GM18873 (cell line): ENCODE results near the gene ZNF195.
"Not testable (repeated sequence)": the region's sequence is repeated elsewhere in the genome, so short reads cannot be mapped to it uniquely, and the experiment has no call there.

ENCODE experiments used
- ATAC-seq: cut with Tn5 transposase; IDR thresholded peaks from one replicate; pipeline ENCODE4 v1.9.1; 2021; ENCODE audit warnings: mild to moderate bottlenecking, moderate library complexity, moderate number of reproducible peaks; ENCODE audit not compliant: unreplicated experiment, low FRiP score

ZNF195 gene

DNA sequence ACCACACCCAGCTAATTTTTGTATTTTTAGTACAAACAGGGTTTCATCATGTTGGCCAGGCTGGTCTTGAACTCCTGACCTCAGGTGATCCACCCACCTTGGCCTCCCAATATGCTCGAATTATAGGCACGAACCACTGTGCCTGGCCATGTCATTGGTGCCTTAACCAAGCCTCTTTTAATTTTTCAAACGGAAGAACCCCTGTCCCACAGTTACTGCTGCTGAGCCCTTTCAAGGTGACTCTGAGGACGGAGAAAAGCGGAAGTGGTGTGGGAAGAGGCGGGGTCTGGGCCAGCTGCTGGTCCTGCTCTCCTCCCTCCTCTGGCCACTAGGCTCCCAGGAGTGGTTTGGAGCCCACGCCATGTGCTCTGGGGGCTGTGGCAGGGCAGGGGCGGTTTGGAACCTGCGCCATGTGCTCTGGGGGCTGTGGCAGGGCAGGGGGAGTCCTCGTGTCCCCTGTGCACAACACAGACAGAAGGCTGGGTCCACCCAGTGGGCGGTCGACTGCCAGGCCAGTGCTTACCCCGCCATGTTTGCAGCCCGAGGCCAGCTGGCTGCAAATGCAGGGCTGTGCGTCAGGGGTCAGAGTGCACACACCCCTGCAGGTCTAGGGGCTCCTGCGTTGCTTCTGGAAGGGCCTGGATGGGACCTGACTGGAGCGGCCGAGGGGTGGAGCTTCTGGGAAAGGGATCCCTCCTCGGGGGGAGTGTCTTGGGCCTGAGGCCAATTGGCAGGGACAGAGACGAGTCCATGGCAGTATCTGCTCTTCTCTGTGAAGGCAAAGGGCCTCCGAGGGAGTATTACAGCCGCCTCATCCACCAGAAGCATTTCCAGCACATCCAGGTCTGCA is 25.4 kb upstream of the ZNF195 start:
- not testable (repeated sequence) for ATAC-seq

DNA sequence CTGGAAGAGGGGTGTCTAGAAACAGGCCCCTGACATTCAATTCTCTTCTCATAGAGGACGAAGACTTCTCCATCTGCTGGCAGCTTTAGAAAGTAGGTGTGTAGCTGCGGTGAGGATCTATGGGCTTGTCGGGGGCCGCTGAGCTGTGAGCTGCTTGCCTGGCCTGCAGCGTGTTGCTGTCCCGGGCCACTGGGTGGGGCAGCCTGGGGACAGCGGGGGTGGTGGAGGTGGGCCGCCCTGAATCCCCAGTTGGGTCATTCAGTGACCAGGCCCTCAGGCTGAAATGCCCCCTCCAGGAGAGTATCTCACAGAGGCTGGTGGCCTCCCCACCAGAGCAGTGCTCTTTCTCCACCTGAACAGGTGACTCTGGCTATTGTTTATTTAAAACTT is 23.9 kb upstream of the ZNF195 start:
- not testable (repeated sequence) for ATAC-seq

DNA sequence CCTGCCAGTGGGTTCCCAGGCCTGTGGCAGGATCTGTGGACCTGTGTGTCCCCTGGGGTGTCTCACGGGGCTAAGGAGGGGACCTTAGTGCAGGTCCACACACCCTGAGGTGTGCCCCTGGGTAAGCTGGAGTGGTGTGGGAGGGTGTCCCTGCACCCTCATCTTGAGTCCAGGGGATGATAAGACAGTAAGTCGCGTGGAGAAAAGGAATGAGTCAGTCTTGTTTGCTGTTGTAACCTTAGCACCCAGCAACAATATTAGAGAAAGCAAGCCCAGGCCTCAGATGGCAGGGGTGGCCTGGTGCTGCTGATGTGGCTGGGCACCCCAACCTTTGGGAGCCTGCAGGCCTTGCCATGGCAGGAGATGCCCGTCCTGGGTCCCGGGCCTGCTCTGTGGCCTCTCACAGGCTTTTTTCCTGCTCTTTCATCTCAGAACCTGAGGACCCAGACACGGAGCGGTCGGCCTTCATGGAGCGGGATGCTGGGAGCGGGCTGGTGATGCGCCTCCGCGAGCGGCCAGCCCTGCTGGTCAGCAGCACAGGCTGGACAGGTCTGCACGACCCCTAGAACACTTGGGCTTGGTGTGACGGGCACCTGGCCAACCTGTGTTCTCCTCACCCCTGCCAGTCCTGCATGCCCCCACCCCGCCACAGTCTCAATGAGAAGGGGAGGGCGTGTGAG is 23.4 kb upstream of the ZNF195 start:
- not testable (repeated sequence) for ATAC-seq

DNA sequence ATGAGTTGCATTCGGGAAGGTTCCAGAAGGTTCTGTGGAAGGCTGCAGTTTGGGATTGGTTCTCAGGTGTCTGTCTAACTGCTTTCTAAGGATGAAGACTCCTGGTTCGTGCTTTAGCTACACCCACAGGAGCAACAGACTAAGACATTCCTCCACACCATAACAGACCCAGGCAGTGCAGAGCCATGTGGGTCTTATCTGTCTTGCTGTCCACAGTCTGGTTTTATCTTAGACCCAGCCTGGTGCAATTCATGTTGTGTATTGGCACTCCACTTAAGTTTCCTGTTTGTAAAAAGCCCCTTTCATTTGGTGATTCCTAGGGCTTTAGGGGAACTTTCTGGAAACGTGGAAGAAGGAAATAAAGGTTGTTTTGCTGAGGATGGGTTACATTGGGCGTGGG is 22.1 kb upstream of the ZNF195 start:
- not testable (repeated sequence) for ATAC-seq

DNA sequence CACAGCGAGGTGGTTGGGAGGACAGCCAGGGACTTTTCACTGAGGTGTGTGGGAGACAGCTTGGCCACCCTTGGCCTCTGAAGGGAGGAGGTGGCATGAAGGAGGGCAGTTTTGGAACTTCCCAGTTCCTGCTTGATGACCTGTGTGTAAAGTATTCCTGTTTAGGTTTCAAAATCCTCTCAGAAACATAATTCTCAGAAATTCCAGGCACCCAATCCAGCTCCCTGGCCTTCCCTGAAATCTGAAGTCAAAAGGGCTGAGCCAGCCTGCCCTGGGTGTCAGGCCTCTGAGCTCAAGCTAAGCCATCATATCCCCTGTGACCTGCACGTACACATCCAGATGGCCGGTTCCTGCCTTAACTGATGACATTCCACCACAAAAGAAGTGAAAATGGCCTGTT is 19.6 kb upstream of the ZNF195 start:
- ATAC-seq: not testable (repeated sequence)

DNA sequence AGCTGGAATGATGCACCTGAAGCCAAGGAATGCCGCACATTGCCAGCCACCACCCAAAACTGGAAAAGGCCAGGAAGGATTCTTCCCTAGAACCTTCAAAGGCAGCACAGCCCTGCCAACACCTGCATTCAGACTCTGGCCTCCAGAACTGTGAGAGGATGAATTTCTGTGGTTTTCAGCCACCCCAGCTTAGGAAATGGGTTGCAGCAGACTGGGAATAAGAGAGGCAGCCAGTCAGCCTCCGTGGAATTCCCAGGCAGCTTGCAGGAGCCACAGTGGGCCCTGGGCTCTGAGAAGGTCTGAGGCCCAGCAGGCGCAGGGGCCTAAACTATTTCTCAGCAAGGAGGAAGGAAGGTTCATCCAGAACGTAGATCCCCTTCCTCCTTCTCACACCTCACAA is 19.2 kb upstream of the ZNF195 start:
- ATAC-seq: not testable (repeated sequence)

DNA sequence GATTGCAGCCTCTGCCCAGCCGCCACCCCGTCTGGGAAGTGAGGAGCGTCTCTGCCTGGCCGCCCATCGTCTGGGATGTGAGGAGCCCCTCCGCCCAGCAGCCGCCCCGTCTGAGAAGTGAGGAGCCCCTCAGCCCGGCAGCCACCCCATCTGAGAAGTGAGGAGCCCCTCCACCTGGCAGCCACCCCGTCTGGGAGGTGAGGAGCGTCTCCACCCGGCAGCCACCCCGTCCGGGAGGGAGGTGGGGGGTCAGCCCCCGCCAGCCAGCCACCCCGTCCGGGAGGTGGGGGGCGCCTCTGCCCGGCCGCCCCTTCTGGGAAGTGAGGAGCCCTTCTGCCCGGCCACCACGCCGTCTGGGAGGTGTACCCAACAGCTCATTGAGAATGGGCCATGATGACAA is 18.3 kb upstream of the ZNF195 start:
- ATAC-seq: not testable (repeated sequence)

DNA sequence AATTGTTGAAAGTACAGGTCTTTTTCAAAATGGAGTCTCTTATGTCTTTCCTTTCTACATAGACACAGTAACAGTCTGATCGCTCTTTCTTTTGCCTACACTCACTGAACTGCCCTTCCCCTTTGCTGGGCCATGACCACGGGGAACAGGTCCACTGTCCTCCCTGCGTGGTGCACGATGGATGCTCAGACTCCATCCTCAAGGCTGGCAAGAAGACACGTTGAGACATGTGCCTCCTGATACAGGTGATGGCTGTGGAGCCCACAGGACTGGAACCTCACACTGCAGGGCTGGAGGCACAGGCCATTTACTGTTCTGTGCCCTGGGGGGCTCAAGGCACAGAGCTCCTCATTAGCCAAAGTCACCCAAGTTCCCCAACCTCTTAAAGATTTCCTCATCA is 16.5 kb upstream of the ZNF195 start:
- ATAC-seq: not testable (repeated sequence)

DNA sequence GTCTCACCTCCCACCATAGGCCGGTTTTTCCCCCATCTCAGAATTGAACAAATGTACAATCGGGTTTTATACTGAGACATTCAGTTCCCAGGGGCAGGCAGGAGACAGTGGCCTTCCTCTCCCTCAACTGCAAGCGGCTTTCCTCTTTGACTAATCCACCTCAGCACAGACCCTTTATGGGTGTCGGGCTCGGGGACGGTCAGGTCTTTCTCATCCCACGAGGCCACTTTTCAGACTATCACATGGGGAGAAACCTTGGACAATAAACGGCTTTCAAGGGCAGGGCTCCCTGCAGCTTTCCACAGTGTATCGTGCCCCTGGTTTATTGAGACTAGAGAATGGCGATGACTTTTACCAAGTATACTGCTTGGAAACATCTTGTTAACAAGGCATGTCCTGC is 16.0 kb upstream of the ZNF195 start:
- ATAC-seq: not testable (repeated sequence)

DNA sequence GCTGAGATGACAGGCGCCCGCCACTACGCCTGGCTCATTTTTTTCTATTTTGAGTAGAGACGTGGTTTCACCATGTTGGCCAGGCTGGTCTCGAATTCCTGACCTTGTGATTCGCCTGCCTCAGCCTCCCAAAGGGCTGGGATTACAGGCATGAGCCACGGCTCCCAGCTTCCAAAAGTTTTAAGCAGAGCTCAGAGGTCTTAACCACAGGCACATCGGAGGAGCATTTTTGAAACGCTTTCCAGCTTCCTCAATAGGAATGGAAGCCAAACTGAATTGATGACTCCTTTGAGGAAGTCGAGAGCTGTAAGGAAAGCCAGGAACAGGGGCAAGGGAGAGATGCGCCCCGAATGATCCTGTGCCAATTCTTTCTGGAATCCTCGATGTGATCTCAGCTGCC is 14.5 kb upstream of the ZNF195 start:
- ATAC-seq: not testable (repeated sequence)

DNA sequence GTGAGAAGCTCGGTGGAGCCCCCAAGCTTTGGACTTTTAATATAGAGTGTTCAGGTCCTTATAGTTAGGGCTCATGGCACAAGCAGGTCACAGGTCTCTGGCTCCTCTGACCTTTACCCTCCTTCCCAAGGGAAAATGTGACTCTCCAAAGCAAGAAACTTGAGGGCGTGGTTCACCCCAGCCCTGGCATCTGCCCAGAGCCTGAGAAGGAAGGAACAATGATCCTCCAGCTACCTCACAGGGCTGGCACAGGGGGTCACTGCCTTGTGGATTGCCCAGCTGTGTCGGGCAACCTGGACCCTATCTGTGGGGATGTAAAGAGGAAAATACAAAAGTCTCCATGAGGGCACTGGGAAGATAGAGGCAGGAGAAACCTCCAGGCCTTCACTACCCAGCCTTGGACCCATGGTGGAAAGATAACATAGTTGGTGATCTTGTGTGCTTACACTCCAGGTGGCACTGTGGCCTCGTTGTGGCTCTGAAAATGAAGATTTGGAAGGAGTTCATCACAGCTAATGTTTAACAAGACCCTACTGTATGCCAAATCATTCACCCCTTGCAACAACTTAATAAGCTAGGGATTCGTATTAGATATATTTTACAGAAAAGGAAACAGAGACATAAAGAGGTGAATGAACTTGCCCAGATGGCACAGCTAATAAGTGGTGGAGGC is 3.8 kb upstream of the ZNF195 start:
- ATAC-seq: no peak

DNA sequence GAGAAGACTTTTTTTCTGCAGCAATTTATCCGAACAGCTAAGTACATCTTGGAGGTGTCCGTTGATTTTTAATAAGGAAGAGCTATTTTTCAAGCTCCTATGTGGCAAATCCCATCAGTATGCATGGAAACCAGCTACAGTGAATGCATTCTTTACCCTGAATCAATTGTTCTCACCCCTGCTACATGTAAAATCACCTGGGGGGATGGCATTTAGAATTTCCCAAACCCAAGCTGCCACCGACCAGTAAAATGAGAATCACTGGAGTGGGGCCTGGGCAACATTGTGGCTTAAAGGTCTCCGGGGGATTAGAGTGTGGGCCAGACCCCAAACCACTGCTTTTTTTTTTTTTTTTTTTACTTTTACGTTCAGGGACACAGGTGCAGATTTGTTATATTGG is 2.8 kb upstream of the ZNF195 start:
- no peak for ATAC-seq

DNA sequence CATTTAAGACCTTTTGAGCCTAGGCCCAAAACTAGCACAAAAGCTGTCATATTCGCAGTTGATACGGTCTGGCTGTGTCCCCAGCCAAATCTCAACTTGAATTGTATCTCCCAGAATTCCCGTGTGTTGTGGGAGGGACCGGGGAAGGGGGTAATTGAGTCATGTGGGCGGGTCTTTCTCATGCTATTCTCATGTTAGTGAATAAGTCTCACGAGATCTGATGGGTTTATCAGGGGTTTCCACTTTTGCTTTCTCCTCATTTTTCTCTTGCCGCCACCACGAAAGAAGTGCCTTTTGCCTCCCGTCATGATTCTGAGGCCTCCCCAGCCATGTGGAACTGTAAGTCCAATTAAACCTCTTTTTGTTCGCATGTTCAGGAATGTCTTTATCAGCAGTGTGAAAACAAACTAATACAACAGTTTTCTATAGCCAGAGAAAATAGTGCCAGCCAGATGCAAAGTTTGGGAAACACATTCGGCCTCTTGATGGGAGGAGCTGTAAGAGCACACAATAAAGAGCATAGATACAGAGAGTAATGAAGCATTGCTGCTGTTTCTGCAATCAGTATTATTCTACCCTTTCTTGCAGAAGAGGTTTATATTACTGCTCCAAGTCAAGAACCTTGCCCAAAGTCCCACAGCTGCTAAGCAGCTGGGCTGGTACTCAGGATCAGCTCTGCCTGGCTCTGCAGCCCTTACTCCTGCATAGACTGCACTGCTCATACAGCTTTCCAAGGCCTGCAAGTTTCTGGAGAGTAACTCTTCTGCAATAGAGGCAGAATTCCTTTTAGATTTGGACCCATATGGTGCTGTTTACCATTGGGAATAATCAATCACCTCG is 2.0 kb upstream of the ZNF195 start:
- no peak for ATAC-seq

DNA sequence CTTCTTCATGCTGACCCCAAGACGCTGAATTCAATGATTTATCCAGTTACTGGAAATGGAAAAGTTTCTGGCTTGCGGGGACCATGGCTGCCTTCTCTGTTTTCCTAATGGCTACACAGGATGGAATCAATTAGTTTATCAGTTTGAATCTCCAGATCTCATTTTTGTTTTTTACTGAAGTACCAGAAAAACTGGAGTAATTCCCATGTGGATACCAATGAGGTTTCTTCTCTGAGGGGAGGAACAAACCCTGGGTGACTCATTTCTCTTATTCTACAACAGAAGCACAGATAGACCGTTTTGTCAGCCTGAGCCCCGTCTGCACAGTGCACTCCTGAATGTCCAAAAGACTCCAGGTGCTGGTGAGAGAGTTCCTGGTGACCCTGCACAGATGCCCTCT is 3.4 kb downstream of the ZNF195 start:
- no peak for ATAC-seq

DNA sequence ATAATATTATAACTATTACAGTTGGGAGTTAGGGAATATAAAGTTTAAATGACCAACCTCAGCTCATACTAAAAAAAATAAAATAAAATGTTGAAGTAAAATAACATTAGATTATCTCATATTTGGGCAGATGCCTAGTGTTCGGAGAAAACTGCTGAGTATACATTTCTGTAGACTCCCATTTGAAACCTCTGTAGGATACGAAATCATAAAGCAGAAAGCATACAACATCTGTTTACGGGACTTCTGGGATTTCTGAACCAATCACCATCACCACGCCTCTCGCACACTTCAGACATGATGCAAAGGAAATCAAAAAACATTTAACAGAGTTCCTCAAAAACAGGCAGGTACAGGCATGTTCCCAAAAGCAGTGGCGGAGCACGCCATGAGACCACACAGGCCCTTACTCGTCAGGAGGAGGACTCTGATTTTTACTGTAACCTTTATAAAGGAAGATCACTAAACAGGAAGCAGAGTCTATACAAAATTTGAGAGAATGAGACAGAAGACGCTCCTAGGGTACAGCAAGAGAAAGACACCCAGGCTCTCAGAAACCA is 8.6 kb downstream of the ZNF195 start:
- ATAC-seq: no peak

DNA sequence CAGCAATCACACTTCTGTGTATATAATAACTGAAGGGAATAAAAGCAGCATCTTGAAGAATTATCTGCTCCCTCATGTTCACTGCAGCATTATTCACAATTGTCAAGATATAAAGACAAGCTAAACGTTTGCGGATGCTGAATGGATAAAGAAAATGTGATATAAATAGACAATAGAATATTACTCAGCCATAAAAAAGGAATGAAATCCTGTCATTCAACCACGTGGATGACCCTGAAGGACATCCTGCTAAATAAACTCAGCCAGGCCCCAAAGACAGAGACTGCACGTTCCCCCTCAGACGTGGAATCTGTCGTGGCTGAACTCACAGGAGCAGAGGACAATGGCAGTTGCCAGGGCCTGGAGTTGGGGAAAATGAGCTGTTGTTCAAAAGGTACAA is 9.6 kb downstream of the ZNF195 start:
- no peak for ATAC-seq

DNA sequence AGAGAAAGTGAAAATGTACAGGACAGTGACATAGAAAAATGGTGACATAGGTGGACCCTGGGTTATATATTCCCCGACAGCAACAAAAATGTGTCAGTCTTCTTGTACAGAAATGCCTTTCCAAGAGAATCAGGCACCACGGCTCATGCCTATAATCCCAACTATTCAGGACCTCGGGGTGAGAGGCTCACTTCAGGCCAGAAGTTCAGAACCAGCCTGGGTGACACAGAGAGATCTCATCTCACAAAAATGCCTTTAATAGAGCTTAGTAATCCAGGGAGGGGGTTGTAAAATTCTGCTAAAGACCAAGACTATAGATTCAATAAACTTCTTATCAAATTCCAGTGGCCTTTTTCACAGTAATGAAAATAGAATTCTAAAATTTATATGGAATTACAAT is 10.7 kb downstream of the ZNF195 start:
- no peak for ATAC-seq

DNA sequence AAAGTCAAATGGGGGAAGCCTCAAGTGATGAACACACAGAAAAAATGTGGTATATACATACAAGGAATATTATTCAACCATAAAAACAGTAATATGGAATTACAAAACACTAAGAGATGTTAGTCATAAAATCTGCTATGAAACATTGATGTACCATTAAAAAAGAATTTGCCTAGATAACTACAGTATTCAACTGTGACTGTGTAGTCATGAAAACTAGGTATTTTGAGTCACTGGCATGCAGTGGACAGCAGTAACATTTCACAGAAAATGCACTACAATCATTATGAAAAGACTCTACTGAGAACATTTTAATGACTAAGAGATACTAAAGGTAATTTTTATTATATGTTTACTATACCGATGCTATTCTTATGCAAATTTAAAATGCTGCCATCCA is 11.7 kb downstream of the ZNF195 start:
- no peak for ATAC-seq

DNA sequence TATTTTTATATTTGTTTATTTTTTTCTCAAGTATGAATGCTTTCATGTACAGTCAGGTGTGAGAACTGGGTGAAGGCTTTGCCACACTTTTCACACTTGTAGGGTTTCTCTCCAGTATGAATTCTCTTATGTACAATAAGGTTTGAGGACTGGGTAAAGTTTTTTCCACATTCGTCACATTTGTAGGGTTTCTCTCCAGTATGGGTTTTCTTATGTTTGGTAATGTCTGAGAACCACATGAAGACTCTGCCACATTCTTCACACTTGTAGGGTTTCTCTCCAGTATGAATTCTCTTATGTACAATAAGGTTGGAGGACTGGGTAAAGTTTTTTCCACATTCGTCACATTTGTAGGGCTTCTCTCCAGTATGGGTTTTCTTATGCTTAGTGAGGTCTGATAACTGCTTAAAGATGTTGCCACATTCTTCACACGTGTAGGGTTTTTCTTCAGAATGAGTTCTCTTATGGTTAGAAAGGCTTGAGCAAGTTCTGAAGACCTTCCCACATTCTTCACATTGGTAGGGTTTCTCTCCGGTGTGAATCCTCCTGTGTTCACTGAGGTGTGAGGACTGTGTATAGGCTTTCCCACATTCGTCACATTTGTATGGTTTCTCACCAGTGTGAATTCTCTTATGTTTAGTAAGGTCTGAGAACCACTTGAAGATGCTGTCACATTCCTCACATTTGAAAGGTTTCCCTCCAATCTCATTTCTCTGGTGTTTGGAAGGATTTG is 19.7 kb downstream of the ZNF195 start:
- ATAC-seq: no peak
